Heart left ventricle (tissue), 13 donors: ENCODE results near the gene STRADA.

Experiments used
- CTCF ChIP-seq, 12 donors: fragments of 200-600 bp; sonication (generic) in 4 of 12; IDR thresholded peaks; one replicate each; pipeline versions ENCODE4 v1.5.0 to v1.8.0; 2018 to 2022; ENCODE audit warnings: antibody characterized with exemption in 12 of 12, mild to moderate bottlenecking in 5 of 12
- POLR2A ChIP-seq, 2 donors: fragments of 450-650 bp; IDR thresholded peaks; one replicate each; pipeline ENCODE4 v1.6.1; 2017; ENCODE audit warnings: antibody characterized with exemption in 2 of 2, mild to moderate bottlenecking in 2 of 2, moderate library complexity in 2 of 2
- donor health status: ischemic (EF 13 %, LVEDD 7.1; RV severe dilation, severe dysfunction).
- donor health status: DM: no; HTN: yes; CAD: no.
- donor health status: DM: no; HTN: no; CAD: no.
- donor health status: ischemic (EF 25% LVEDD 6.9; RV normal size, moderate dysfunction).
- donor health status: ischemic (EF 25% LVEDD 5.7; RV mildly dilated, moderate dysfunction).
- donor health status: ischemic (EF 35%, LVEDD 5.7; RV mildly dilated, moderate dysfunction).
- donor health status: nonischemic (EF 11% LVEDD 7.7; RV severe dilation, severe dysfunction).
- donor health status: DM: yes; HTN: yes; CAD: no.
- donor health status: PGD.
- donor health status: ischemic (EF 29% LVEDD 5.4; RV normal size, mild dysfunction).
- donor health status: nonischemic (EF 23%, LVEDD 6.1; RV moderate dilation, normal function).

GRCh38 chr17:63704836-63705235 lies 36.8 kb downstream of the STRADA start:
- TF ChIP-seq POLR2A (IDR thresholded peaks at IDR 0.05) (no peak), CTCF (IDR thresholded peaks at IDR 0.05) (no peak)
